H9 (cell line): Measurements from ENCODE around the gene CACNA1G. TPM values are rescaled to one million over a fixed set of nuclear protein-coding genes. Genes with fewer than 3 reads are reported as not detected.

Experiments used
- DNase-seq: peaks from one replicate; pipeline ENCODE4 v3.0.0-alpha.2; 2017
- H2AFZ ChIP-seq: one replicate; pipeline ENCODE4 v1.6.1; 2013; ENCODE audit warnings: mild to moderate bottlenecking, low read length, control low read depth, moderate library complexity
- H2AK5ac ChIP-seq: 2 replicates; pipeline ENCODE4 v1.6.1; 2013; ENCODE audit warnings: low read length, control low read depth, mixed read lengths; ENCODE audit not compliant: insufficient read length
- H2BK120ac ChIP-seq: one replicate; pipeline ENCODE4 v1.6.1; 2013; ENCODE audit warnings: low read depth, mild to moderate bottlenecking, low read length, control low read depth, inconsistent platforms; ENCODE audit not compliant: poor library complexity, severe bottlenecking
- H2BK12ac ChIP-seq: 2 replicates; pipeline ENCODE4 v1.6.1; 2013; ENCODE audit warnings: low read length, control low read depth, mixed read lengths, low read depth; ENCODE audit not compliant: insufficient read length
- H2BK15ac ChIP-seq: 2 replicates; pipeline ENCODE4 v1.6.1; 2013; ENCODE audit warnings: low read depth, low read length, control low read depth
- H2BK20ac ChIP-seq: one replicate; pipeline ENCODE4 v1.6.1; 2013; ENCODE audit warnings: low read depth, mild to moderate bottlenecking, low read length, control low read depth, inconsistent platforms; ENCODE audit not compliant: poor library complexity, severe bottlenecking
- H2BK5ac ChIP-seq: 2 replicates; pipeline ENCODE4 v1.6.1; 2013; ENCODE audit warnings: low read length, control low read depth, mixed read lengths; ENCODE audit not compliant: insufficient read length
- H3K14ac ChIP-seq: 2 replicates; pipeline ENCODE4 v1.6.1; 2013; ENCODE audit warnings: low read length, control low read depth; ENCODE audit not compliant: insufficient read depth
- H3K18ac ChIP-seq: 2 replicates; pipeline ENCODE4 v1.6.1; 2013; ENCODE audit warnings: low read depth, mild to moderate bottlenecking, mixed read lengths, low read length, control low read depth; ENCODE audit not compliant: insufficient read length
- H3K23ac ChIP-seq: 2 replicates; pipeline ENCODE4 v1.6.1; 2013; ENCODE audit warnings: low read length, control low read depth, mixed read lengths, low read depth; ENCODE audit not compliant: insufficient read length
- H3K23me2 ChIP-seq: 2 replicates; pipeline ENCODE4 v1.6.1; 2013; ENCODE audit warnings: low read depth, mild to moderate bottlenecking, mixed read lengths, low read length, control low read depth; ENCODE audit not compliant: insufficient read length, poor library complexity, severe bottlenecking
- H3K27ac ChIP-seq: 2 replicates; pipeline ENCODE4 v1.5.1; 2013; ENCODE audit warnings: low read length, control low read depth, mixed read lengths, low read depth; ENCODE audit not compliant: insufficient read length
- H3K27me3 ChIP-seq: 2 replicates; pipeline ENCODE4 v1.6.1; 2013; ENCODE audit warnings: low read length, control low read depth, inconsistent platforms; ENCODE audit not compliant: insufficient read depth
- H3K4ac ChIP-seq: 2 replicates; pipeline ENCODE4 v1.6.1; 2013; ENCODE audit warnings: low read depth, mild to moderate bottlenecking, control low read depth, inconsistent platforms, low read length, moderate library complexity
- H3K4me1 ChIP-seq: 2 replicates; pipeline ENCODE4 v1.6.1; 2013; ENCODE audit warnings: low read length, control low read depth, inconsistent platforms; ENCODE audit not compliant: insufficient read depth
- H3K4me2 ChIP-seq: 2 replicates; pipeline ENCODE4 v1.6.1; 2013; ENCODE audit warnings: low read length, control low read depth, mixed read lengths; ENCODE audit not compliant: insufficient read length, insufficient read depth
- H3K56ac ChIP-seq: 2 replicates; pipeline ENCODE4 v1.6.1; 2013; ENCODE audit warnings: low read depth, mild to moderate bottlenecking, mixed read lengths, low read length, control low read depth; ENCODE audit not compliant: insufficient read length
- H3K79me1 ChIP-seq: 2 replicates; pipeline ENCODE4 v1.6.1; 2013; ENCODE audit warnings: low read depth, mild to moderate bottlenecking, moderate library complexity, low read length, control low read depth, inconsistent platforms; ENCODE audit not compliant: insufficient read depth, poor library complexity, severe bottlenecking
- H3K79me2 ChIP-seq: 2 replicates; pipeline ENCODE4 v1.6.1; 2013; ENCODE audit warnings: low read length, control low read depth, inconsistent platforms; ENCODE audit not compliant: insufficient read depth
- H3K9ac ChIP-seq: 2 replicates; pipeline ENCODE4 v1.6.1; 2013; ENCODE audit warnings: low read length, control low read depth, mixed read lengths; ENCODE audit not compliant: insufficient read length; ENCODE audit errors: extremely low read depth
- H3K9me3 ChIP-seq: one replicate; pipeline ENCODE4 v1.6.1; 2013; ENCODE audit warnings: low read depth, low read length, inconsistent platforms; ENCODE audit not compliant: control insufficient read depth
- H3T11ph ChIP-seq: one replicate; pipeline ENCODE4 v1.6.1; 2013; ENCODE audit warnings: mild to moderate bottlenecking, low read length, control low read depth, inconsistent platforms
- H4K20me1 ChIP-seq: one replicate; pipeline ENCODE4 v1.6.1; 2013; ENCODE audit not compliant: control insufficient read depth, insufficient read length, insufficient read depth
- H4K5ac ChIP-seq: 2 replicates; pipeline ENCODE4 v1.6.1; 2013; ENCODE audit warnings: low read depth, mild to moderate bottlenecking, mixed read lengths, low read length, control low read depth; ENCODE audit not compliant: insufficient read length
- H4K8ac ChIP-seq: replicated peaks from 2 replicates; pipeline ENCODE4 v1.6.1; 2013; ENCODE audit warnings: low read length, control low read depth, mixed read lengths, low read depth; ENCODE audit not compliant: insufficient read length
- H4K91ac ChIP-seq: 2 replicates; pipeline ENCODE4 v1.6.1; 2013; ENCODE audit warnings: low read depth, mild to moderate bottlenecking, moderate library complexity, mixed read lengths, low read length, control low read depth; ENCODE audit not compliant: insufficient read length
- H3K27ac Mint-ChIP-seq, 3 experiments: 2 replicates in 2 of 3; 3 replicates in 1 of 3; pipeline ENCODE4 v1.8.0; 2020 to 2021; ENCODE audit warnings: mixed read lengths in 3 of 3, mild to moderate bottlenecking in 1 of 3, moderate library complexity in 1 of 3
- H3K27me3 Mint-ChIP-seq: 2 replicates; pipeline ENCODE4 v1.8.0; 2021; ENCODE audit warnings: low read depth, mild to moderate bottlenecking, moderate library complexity, mixed read lengths
- H3K36me3 Mint-ChIP-seq, 3 experiments: 2 replicates in 2 of 3; 3 replicates in 1 of 3; pipeline ENCODE4 v1.8.0; 2020 to 2021; ENCODE audit warnings: low read depth in 3 of 3, mixed read lengths in 3 of 3; ENCODE audit not compliant: insufficient read depth in 1 of 3
- H3K4me1 Mint-ChIP-seq, 2 experiments: 2 replicates each; pipeline ENCODE4 v1.8.0; 2020; ENCODE audit warnings: mixed read lengths in 2 of 2
- H3K4me3 Mint-ChIP-seq, 2 experiments: 2 replicates in 1 of 2; 3 replicates in 1 of 2; pipeline ENCODE4 v1.8.0; 2020 to 2021; ENCODE audit warnings: mild to moderate bottlenecking in 2 of 2, mixed read lengths in 2 of 2, moderate library complexity in 1 of 2
- H3K9me3 Mint-ChIP-seq, 2 experiments: 2 replicates in 1 of 2; 3 replicates in 1 of 2; pipeline ENCODE4 v1.8.0; 2020; ENCODE audit warnings: mild to moderate bottlenecking in 2 of 2, mixed read lengths in 2 of 2, moderate library complexity in 1 of 2
- WGBS: extraction: QIAGEN DNeasy Blood & Tissue Kit; methylation state at CpG from one replicate; pipeline ENCODE4 v1.1.7; 2013; ENCODE audit warnings: missing lambda C conversion rate, low lambda C conversion rate, mixed read lengths; ENCODE audit not compliant: insufficient read length; ENCODE audit errors: extremely low coverage; 5-methylcytosine and 5-hydroxymethylcytosine counted together
- total RNA-seq: library from RNA; stranded (reverse); gene quantifications from 2 replicates; pipeline ENCODE4 v1.2.1, GENCODE V29; 2021
- TF ChIP-seq, protein P1 (sequence below): fragments of 200-600 bp; sonication (generic); conservative IDR thresholded peaks from 3 replicates; pipeline ENCODE4 v1.8.0; 2021; ENCODE audit warnings: antibody characterized with exemption, mild to moderate bottlenecking

CACNA1G gene
- total RNA-seq, 1 experiment from 2014 or later, result 1.5 TPM

DNA sequence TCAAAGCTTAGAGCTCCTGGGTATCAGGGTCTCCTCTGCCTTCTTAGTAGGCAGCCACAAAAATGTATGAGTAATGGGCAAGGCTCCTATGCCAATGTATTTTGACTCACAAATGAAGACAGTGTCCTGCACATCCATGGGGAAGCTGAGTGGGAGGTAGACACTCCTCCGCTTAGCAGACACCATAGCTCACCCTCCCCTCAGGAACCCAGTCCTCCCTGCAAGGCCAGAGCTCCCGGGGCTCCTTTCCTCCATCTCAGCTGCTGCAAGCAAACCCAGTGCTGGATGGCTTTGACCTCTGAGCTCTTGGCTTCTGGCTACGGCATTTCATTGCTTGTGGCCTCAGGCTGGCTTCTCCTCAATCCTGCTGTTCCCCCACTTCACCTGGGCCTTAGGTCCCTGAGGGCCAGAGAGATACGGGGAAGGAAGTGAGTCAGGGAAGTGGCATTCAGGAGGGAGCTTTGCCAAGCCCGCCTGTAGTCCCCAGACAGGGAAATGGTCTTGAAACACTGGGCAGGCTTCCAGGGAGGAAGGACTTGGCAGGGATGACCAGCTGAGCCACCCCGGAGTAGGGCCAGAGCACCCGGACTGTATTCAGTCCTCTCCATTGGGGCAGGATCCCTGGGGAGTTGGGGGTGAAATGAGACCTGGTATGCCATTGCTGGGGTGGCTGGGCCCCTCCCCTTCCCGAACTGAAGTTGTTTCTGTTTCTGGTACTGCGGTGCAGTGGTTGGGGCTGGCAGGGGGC is 78.6 kb downstream of the CACNA1G start:
- no peak overlapping the region for H2BK5ac ChIP-seq
- H4K8ac ChIP-seq, result no peak overlapping the region
- H3K9me3 ChIP-seq, result no peaks in the 10 kb centered on the region
- TF ChIP-seq, protein P1, sequence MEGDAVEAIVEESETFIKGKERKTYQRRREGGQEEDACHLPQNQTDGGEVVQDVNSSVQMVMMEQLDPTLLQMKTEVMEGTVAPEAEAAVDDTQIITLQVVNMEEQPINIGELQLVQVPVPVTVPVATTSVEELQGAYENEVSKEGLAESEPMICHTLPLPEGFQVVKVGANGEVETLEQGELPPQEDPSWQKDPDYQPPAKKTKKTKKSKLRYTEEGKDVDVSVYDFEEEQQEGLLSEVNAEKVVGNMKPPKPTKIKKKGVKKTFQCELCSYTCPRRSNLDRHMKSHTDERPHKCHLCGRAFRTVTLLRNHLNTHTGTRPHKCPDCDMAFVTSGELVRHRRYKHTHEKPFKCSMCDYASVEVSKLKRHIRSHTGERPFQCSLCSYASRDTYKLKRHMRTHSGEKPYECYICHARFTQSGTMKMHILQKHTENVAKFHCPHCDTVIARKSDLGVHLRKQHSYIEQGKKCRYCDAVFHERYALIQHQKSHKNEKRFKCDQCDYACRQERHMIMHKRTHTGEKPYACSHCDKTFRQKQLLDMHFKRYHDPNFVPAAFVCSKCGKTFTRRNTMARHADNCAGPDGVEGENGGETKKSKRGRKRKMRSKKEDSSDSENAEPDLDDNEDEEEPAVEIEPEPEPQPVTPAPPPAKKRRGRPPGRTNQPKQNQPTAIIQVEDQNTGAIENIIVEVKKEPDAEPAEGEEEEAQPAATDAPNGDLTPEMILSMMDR, result no peak
- no peak overlapping the region for H3K14ac ChIP-seq
- no peak overlapping the region for H3K4ac ChIP-seq
- Mint-ChIP-seq H3K27me3 (peaks cover 34% of the 10 kb centered on the region), H3K9me3 (no peaks in the 10 kb centered on the region), H3K36me3 (no peaks in the 10 kb centered on the region), H3K27ac (peak overlapping the region in 1 of 3 experiments; percentile 44; a peak in 1 of 7 replicates), H3K4me1 (peaks cover 6 to 30% of the 10 kb centered on the region in 2 experiments), H3K4me3 (no peak overlapping the region)
- WGBS, result no CpG with 5 or more reads among the region's 9 CpGs
- no peak overlapping the region for H3K18ac ChIP-seq
- DNase-seq, result peak; percentile 67
- H3K23ac ChIP-seq, result no peak overlapping the region
- peaks cover 12% of the 10 kb centered on the region; the same call in 1 of the 2 replicates for H3K27me3 ChIP-seq
- no peak overlapping the region for H2BK120ac ChIP-seq
- no peaks in the 10 kb centered on the region; the same call in 1 of the 2 replicates for H3K4me1 ChIP-seq
- no peak overlapping the region for H4K91ac ChIP-seq
- no peak overlapping the region for H4K5ac ChIP-seq
- no peak overlapping the region for H2BK12ac ChIP-seq
- H3K79me2 ChIP-seq, result no peaks in the 10 kb centered on the region
- H3K9ac ChIP-seq, result no peak overlapping the region
- no peak overlapping the region for H2AFZ ChIP-seq
- H3K4me2 ChIP-seq, result no peak overlapping the region
- no peak overlapping the region for H3K27ac ChIP-seq
- peaks cover 2% of the 10 kb centered on the region for H4K20me1 ChIP-seq
- peaks cover 9% of the 10 kb centered on the region for H3K23me2 ChIP-seq
- H2AK5ac ChIP-seq, result no peak overlapping the region
- no peak overlapping the region for H2BK20ac ChIP-seq
- H3T11ph ChIP-seq, result no peak overlapping the region
- H3K56ac ChIP-seq, result no peak overlapping the region
- no peak overlapping the region for H2BK15ac ChIP-seq
- H3K79me1 ChIP-seq, result no peaks in the 10 kb centered on the region
